ENCODE data around the gene PEX11G.

The PEX11G gene

DNA sequence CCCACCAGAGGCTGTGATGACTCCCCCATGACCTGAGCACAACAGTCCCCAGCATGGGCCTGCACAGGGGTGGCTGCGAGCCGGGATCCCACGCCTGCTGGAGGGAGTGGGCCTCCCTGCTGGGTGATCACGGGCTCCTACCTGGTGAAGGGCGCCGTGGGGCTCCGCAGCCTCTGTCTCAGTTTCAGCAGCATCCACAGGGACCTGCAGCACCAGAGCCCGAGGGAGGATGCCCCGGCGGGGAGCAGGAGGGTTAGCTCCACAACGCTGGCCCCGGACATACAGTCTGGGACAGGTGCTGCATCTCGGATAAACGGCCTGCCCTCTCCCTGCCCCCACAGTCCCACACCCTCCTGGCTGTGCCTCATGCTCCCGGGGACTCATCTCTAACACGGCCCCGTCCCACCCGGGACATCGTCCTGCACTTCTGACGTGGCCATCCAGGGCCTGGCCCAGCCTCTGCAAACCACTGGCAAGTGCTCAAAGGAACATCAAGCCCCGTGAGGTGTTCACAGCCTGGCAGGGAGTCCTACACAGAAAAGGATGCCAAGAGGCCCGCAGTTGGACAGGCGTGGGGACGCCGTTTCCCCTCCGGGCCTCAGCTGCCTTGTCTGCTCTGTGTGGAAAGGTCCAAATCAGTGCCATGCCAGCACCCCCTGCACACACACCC lies 10.5 kb downstream of the PEX11G start:
- Histone ChIP-seq H3K36me3 (ENCODE audit: control insufficient read depth in 2 of 2, insufficient read depth in 2 of 2, low read length in 2 of 2) (no peaks in the 10 kb centered on the region), H3K4me1 (ENCODE audit: control insufficient read depth in 2 of 2, insufficient read depth in 2 of 2, low read length in 2 of 2) (peaks cover 3 to 6% of the 10 kb centered on the region in 2 donors), H3K4me3 (ENCODE audit: low read length in 2 of 2) (no peak overlapping the region), H3K27me3 (ENCODE audit: control insufficient read depth in 2 of 2, insufficient read depth in 2 of 2, low read length in 2 of 2) (no peaks in the 10 kb centered on the region), H3K9ac (ENCODE audit: low read depth in 1 of 2, low read length in 2 of 2) (no peak overlapping the region), H3K9me3 (ENCODE audit: control insufficient read depth in 2 of 2, low read length in 2 of 2) (no peaks in the 10 kb centered on the region), H3K27ac (ENCODE audit: low read depth in 2 of 2, low read length in 2 of 2) (no peak overlapping the region)

DNA sequence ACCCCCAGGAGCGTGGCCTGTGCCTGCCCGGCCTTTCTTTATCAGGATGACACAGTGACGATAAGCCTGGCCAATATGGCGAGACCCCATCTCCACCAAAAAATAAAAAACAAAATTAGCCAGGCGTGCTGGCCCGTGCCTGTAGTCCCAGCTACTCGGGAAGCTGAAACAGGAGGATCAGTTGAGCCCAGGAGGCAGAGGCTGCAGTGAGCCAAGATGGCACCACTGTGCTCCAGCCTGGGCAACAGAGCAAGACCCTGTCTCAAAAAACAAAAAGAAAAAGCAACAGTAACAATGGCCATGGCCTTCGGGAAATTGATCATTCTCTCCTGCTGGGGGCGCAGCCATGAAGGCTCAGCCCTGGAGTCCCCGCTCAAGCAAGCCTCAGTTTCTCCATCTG lies 11.1 kb downstream of the PEX11G start:
- H3K4me1 ChIP-seq (ENCODE audit: control insufficient read depth in 2 of 2, insufficient read depth in 2 of 2, low read length in 2 of 2) = peaks cover 0 to 3% of the 10 kb centered on the region in 2 donors
- H3K27ac ChIP-seq (ENCODE audit: low read depth in 2 of 2, low read length in 2 of 2) = no peak overlapping the region
- H3K9me3 ChIP-seq (ENCODE audit: control insufficient read depth in 2 of 2, low read length in 2 of 2) = no peaks in the 10 kb centered on the region
- no peaks in the 10 kb centered on the region for H3K27me3 ChIP-seq (ENCODE audit: control insufficient read depth in 2 of 2, insufficient read depth in 2 of 2, low read length in 2 of 2)
- H3K9ac ChIP-seq (ENCODE audit: low read depth in 1 of 2, low read length in 2 of 2) = no peak overlapping the region
- no peak overlapping the region for H3K4me3 ChIP-seq (ENCODE audit: low read length in 2 of 2)
- no peaks in the 10 kb centered on the region for H3K36me3 ChIP-seq (ENCODE audit: control insufficient read depth in 2 of 2, insufficient read depth in 2 of 2, low read length in 2 of 2)

GRCh38 chr19:7476777-7477494 lies 11.9 kb downstream of the PEX11G start:
- Histone ChIP-seq H3K36me3 (ENCODE audit: control insufficient read depth in 2 of 2, insufficient read depth in 2 of 2, low read length in 2 of 2) (peaks cover 0 to under 1% of the 10 kb centered on the region in 2 donors), H3K9me3 (ENCODE audit: control insufficient read depth in 2 of 2, low read length in 2 of 2) (no peaks in the 10 kb centered on the region), H3K4me3 (ENCODE audit: low read length in 2 of 2) (no peak overlapping the region), H3K27me3 (ENCODE audit: control insufficient read depth in 2 of 2, insufficient read depth in 2 of 2, low read length in 2 of 2) (no peaks in the 10 kb centered on the region), H3K9ac (ENCODE audit: low read depth in 1 of 2, low read length in 2 of 2) (no peak overlapping the region), H3K27ac (ENCODE audit: low read depth in 2 of 2, low read length in 2 of 2) (no peak overlapping the region), H3K4me1 (ENCODE audit: control insufficient read depth in 2 of 2, insufficient read depth in 2 of 2, low read length in 2 of 2) (peaks cover 0 to 3% of the 10 kb centered on the region in 2 donors)

- Histone ChIP-seq H3K9ac (ENCODE audit: low read depth in 1 of 2, low read length in 2 of 2) (no peak overlapping the region), H3K36me3 (ENCODE audit: control insufficient read depth in 2 of 2, insufficient read depth in 2 of 2, low read length in 2 of 2) (peaks cover 4 to 7% of the 10 kb centered on the region in 2 donors), H3K27me3 (ENCODE audit: control insufficient read depth in 2 of 2, insufficient read depth in 2 of 2, low read length in 2 of 2) (no peaks in the 10 kb centered on the region), H3K4me3 (ENCODE audit: low read length in 2 of 2) (no peak overlapping the region), H3K9me3 (ENCODE audit: control insufficient read depth in 2 of 2, low read length in 2 of 2) (no peaks in the 10 kb centered on the region), H3K27ac (ENCODE audit: low read depth in 2 of 2, low read length in 2 of 2) (no peak overlapping the region), H3K4me1 (ENCODE audit: control insufficient read depth in 2 of 2, insufficient read depth in 2 of 2, low read length in 2 of 2) (peaks cover 0 to 3% of the 10 kb centered on the region in 2 donors)
Measured at GRCh38 chr19:7476241-7476640, 12.6 kb downstream of the PEX11G start.

DNA sequence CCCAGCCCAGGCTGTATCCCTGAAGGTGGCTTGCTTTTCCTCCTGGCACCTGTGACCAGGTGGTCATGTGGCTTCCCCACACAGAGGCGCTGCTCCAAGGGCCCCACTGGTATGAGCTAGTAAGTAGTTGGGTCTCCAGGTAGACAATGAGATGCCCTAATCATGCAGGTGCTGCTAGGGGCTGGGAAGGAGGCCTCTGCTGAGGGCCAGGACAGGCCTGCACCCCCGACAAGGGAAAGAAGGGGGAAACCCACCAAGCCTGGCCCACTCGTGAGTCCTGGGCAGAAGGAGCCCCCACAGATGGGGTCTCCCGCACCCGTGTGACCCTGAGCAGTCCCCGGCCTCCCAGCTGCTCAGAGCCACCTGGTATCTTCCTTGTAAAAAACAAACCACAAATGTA lies 13.2 kb downstream of the PEX11G start:
- no peak overlapping the region for H3K27ac ChIP-seq (ENCODE audit: low read depth in 2 of 2, low read length in 2 of 2)
- no peaks in the 10 kb centered on the region for H3K27me3 ChIP-seq (ENCODE audit: control insufficient read depth in 2 of 2, insufficient read depth in 2 of 2, low read length in 2 of 2)
- H3K4me3 ChIP-seq (ENCODE audit: low read length in 2 of 2) = no peak overlapping the region
- no peaks in the 10 kb centered on the region for H3K9me3 ChIP-seq (ENCODE audit: control insufficient read depth in 2 of 2, low read length in 2 of 2)
- peaks cover 0 to 3% of the 10 kb centered on the region in 2 donors for H3K4me1 ChIP-seq (ENCODE audit: control insufficient read depth in 2 of 2, insufficient read depth in 2 of 2, low read length in 2 of 2)
- no peak overlapping the region for H3K9ac ChIP-seq (ENCODE audit: low read depth in 1 of 2, low read length in 2 of 2)
- H3K36me3 ChIP-seq (ENCODE audit: control insufficient read depth in 2 of 2, insufficient read depth in 2 of 2, low read length in 2 of 2) = peaks cover 10 to 13% of the 10 kb centered on the region in 2 donors

DNA sequence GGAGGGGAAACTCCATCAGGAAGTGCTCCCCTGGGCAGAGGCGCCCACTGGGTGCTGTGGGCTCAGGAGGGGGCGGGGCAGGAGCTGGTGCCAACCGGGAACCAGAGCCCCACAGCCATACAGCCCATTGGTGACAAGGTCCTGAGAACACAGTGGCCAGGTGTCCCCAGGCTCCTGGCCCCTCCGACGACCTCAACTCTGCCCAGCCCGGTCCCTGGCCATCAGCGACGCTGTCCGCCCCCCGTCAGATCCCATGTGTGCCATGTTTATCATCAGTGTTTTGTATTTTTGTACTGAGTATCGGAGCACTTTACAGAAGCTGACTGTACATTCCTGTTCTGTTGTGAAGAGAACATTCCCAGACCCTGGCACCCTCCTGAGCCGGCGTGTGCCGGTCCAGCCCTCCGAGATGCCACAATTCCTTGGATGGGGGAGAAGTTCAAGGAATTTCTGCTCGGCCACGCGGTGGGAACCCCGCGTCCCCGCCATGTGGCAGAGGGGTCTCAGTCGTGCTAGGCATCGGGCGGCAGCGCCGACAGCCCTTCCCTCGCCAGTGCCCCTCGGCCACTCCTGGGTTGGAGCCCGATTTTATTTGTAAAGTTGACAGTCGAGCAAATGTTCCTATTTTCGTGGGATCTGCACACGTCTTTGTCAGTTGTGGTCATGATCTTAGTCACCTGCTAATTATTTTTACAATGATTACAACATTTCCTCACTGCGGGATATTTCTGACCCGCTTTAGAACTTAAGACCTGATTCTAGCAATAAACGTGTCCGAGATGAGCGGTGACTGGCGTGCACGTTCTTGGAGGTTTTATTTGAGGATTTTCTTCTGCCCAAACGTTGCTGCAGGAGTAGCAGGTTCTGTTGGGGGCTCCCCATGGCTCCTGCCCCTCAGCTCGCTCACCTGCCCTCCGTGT lies 16.9 kb downstream of the PEX11G start:
- H3K4me3 ChIP-seq (ENCODE audit: low read length in 2 of 2) = no peak overlapping the region
- H3K36me3 ChIP-seq (ENCODE audit: control insufficient read depth in 2 of 2, insufficient read depth in 2 of 2, low read length in 2 of 2) = peaks cover 21 to 34% of the 10 kb centered on the region in 2 donors
- no peak overlapping the region for H3K27ac ChIP-seq (ENCODE audit: low read depth in 2 of 2, low read length in 2 of 2)

GRCh38 chr19:7470540-7471305 lies 18.1 kb downstream of the PEX11G start:
- H3K9ac ChIP-seq (ENCODE audit: low read depth in 1 of 2, low read length in 2 of 2) = no peak overlapping the region
- H3K4me1 ChIP-seq (ENCODE audit: control insufficient read depth in 2 of 2, insufficient read depth in 2 of 2, low read length in 2 of 2) = no peaks in the 10 kb centered on the region
- no peaks in the 10 kb centered on the region for H3K27me3 ChIP-seq (ENCODE audit: control insufficient read depth in 2 of 2, insufficient read depth in 2 of 2, low read length in 2 of 2)
- H3K27ac ChIP-seq (ENCODE audit: low read depth in 2 of 2, low read length in 2 of 2) = no peak overlapping the region
- H3K36me3 ChIP-seq (ENCODE audit: control insufficient read depth in 2 of 2, insufficient read depth in 2 of 2, low read length in 2 of 2) = peaks cover 21 to 36% of the 10 kb centered on the region in 2 donors
- H3K4me3 ChIP-seq (ENCODE audit: low read length in 2 of 2) = no peak overlapping the region
- H3K9me3 ChIP-seq (ENCODE audit: control insufficient read depth in 2 of 2, low read length in 2 of 2) = no peaks in the 10 kb centered on the region

More for the DNA sequence above, 16.9 kb downstream of the PEX11G start:
- Histone ChIP-seq H3K9me3 (ENCODE audit: control insufficient read depth in 2 of 2, low read length in 2 of 2) (no peaks in the 10 kb centered on the region), H3K27me3 (ENCODE audit: control insufficient read depth in 2 of 2, insufficient read depth in 2 of 2, low read length in 2 of 2) (no peaks in the 10 kb centered on the region), H3K4me1 (ENCODE audit: control insufficient read depth in 2 of 2, insufficient read depth in 2 of 2, low read length in 2 of 2) (no peaks in the 10 kb centered on the region), H3K9ac (ENCODE audit: low read depth in 1 of 2, low read length in 2 of 2) (no peak overlapping the region)

GRCh38 chr19:7469669-7470285 lies 19.1 kb downstream of the PEX11G start:
- H3K4me1 ChIP-seq (ENCODE audit: control insufficient read depth in 2 of 2, insufficient read depth in 2 of 2, low read length in 2 of 2) = no peaks in the 10 kb centered on the region
- peaks cover 24 to 41% of the 10 kb centered on the region in 2 donors for H3K36me3 ChIP-seq (ENCODE audit: control insufficient read depth in 2 of 2, insufficient read depth in 2 of 2, low read length in 2 of 2)

DNA sequence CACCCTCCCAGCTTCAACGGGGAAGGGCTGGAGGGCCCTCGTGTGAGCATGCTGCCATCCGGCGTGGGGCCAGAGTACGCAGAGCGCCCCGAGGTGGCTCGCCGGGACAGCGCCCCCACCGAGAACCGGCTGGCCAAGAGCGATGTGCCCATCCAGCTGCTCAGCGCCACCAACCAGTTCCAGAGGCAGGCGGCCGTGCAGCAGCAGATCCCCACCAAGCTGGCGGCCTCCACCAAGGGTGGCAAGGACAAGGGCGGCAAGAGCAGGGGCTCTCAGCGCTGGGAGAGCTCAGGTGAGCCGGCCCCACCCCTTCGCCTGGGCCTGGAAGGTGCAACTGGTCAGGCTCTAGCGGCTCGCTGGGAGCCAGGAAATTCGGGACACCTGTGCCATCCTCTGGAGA lies 20.0 kb downstream of the PEX11G start:
- no peaks in the 10 kb centered on the region for H3K4me1 ChIP-seq (ENCODE audit: control insufficient read depth in 2 of 2, insufficient read depth in 2 of 2, low read length in 2 of 2)
- no peaks in the 10 kb centered on the region for H3K27me3 ChIP-seq (ENCODE audit: control insufficient read depth in 2 of 2, insufficient read depth in 2 of 2, low read length in 2 of 2)
- no peaks in the 10 kb centered on the region for H3K9me3 ChIP-seq (ENCODE audit: control insufficient read depth in 2 of 2, low read length in 2 of 2)
- H3K36me3 ChIP-seq (ENCODE audit: control insufficient read depth in 2 of 2, insufficient read depth in 2 of 2, low read length in 2 of 2) = peaks cover 30 to 46% of the 10 kb centered on the region in 2 donors
- no peak overlapping the region for H3K27ac ChIP-seq (ENCODE audit: low read depth in 2 of 2, low read length in 2 of 2)
- no peak overlapping the region for H3K9ac ChIP-seq (ENCODE audit: low read depth in 1 of 2, low read length in 2 of 2)
- no peak overlapping the region for H3K4me3 ChIP-seq (ENCODE audit: low read length in 2 of 2)

More at GRCh38 chr19:7469669-7470285, 19.1 kb downstream of the PEX11G start:
- Histone ChIP-seq H3K4me3 (ENCODE audit: low read length in 2 of 2) (no peak overlapping the region), H3K9me3 (ENCODE audit: control insufficient read depth in 2 of 2, low read length in 2 of 2) (no peaks in the 10 kb centered on the region), H3K9ac (ENCODE audit: low read depth in 1 of 2, low read length in 2 of 2) (no peak overlapping the region), H3K27me3 (ENCODE audit: control insufficient read depth in 2 of 2, insufficient read depth in 2 of 2, low read length in 2 of 2) (no peaks in the 10 kb centered on the region), H3K27ac (ENCODE audit: low read depth in 2 of 2, low read length in 2 of 2) (no peak overlapping the region)
